ENCODE data around the gene ASB6. TPM values are rescaled to one million over a fixed set of nuclear protein-coding genes. Genes with fewer than 3 reads are reported as not detected.
"Not testable (repeated sequence)": the region's sequence is repeated elsewhere in the genome, so short reads cannot be mapped to it uniquely, and the experiment has no call there.

Gene ASB6
- total and polyA plus RNA-seq, 2 experiments from 2014 or later = 22.9 to 24.1 TPM

- no peaks in the 10 kb centered on the region for H3K9me2 ChIP-seq (ENCODE audit: insufficient read depth)
- H3K36me3 ChIP-seq (ENCODE audit: low read depth) = no peaks in the 10 kb centered on the region
- no peaks in the 10 kb centered on the region for H4K20me1 ChIP-seq (ENCODE audit: insufficient read depth)
- peaks cover 30% of the 10 kb centered on the region for H3K4me1 ChIP-seq (ENCODE audit: insufficient read depth)
- no peak for TF ChIP-seq EZH2 (IDR thresholded peaks at IDR 0.05; ENCODE audit: insufficient read depth, poor library complexity, severe bottlenecking)
- TF ChIP-seq EZH2phosphoT487 (IDR thresholded peaks at IDR 0.05; ENCODE audit: insufficient read depth, low read depth) = no peak
- peaks cover 29% of the 10 kb centered on the region for H3F3A ChIP-seq (ENCODE audit: insufficient read depth)
- peaks cover 49% of the 10 kb centered on the region for H3K79me2 ChIP-seq (ENCODE audit: insufficient read depth)
- peak overlapping the region; percentile 91 for H3K4me2 ChIP-seq (ENCODE audit: unreplicated experiment)
- H3K27ac ChIP-seq = peak overlapping the region; percentile 99
- no peak overlapping the region for H2AFZ ChIP-seq
- H3K9ac ChIP-seq = peak overlapping the region; percentile 94
- WGBS, 2 experiments (ENCODE audit: low coverage in 1 of 2, low lambda C conversion rate in 2 of 2, missing lambda C conversion rate in 2 of 2) = 0 to 1% methylated on average over 30 to 67 of the region's 88 CpGs
- peak; percentile 64 for DNase-seq
- no peaks in the 10 kb centered on the region for H3K27me3 ChIP-seq (replicated peaks; ENCODE audit: insufficient read depth)
- in situ Hi-C loops (cut with MboI) = no loop called here
- H3K9me3 ChIP-seq (ENCODE audit: low read depth) = no peaks in the 10 kb centered on the region
- H3K4me3 ChIP-seq = peak overlapping the region; percentile 82
Observed at GRCh38 chr9:129665814-129666520, 24.0 kb upstream of the ASB6 start.

- H3K9me3 ChIP-seq (ENCODE audit: low read depth) = no peaks in the 10 kb centered on the region
- peak within 1 kb of the TSS; percentile 99 for H3K27ac ChIP-seq
- peak; percentile 94 for DNase-seq
- no peaks in the 10 kb centered on the region for H3K9me2 ChIP-seq (ENCODE audit: insufficient read depth)
- in situ Hi-C loops (cut with MboI) = no loop called here
- H2AFZ ChIP-seq = peak within 1 kb of the TSS; percentile 72
- H3K27me3 ChIP-seq (replicated peaks; ENCODE audit: insufficient read depth) = no peaks in the 10 kb centered on the region
- no peaks in the 10 kb centered on the region for H3K36me3 ChIP-seq (ENCODE audit: low read depth)
- peaks cover 23% of the 10 kb centered on the region for H3F3A ChIP-seq (ENCODE audit: insufficient read depth)
- H4K20me1 ChIP-seq (ENCODE audit: insufficient read depth) = no peaks in the 10 kb centered on the region
- peaks cover 43% of the 10 kb centered on the region for H3K79me2 ChIP-seq (ENCODE audit: insufficient read depth)
- H3K4me1 ChIP-seq (ENCODE audit: insufficient read depth) = peaks cover 24% of the 10 kb centered on the region
- H3K4me2 ChIP-seq (ENCODE audit: unreplicated experiment) = peak within 1 kb of the TSS; percentile 91
- H3K4me3 ChIP-seq = peak within 1 kb of the TSS; percentile 82
- peak within 1 kb of the TSS; percentile 94 for H3K9ac ChIP-seq
- TF ChIP-seq EZH2 (IDR thresholded peaks at IDR 0.05; ENCODE audit: insufficient read depth, poor library complexity, severe bottlenecking) (no peak), EZH2phosphoT487 (IDR thresholded peaks at IDR 0.05; ENCODE audit: insufficient read depth, low read depth) (no peak)
- 1% methylated on average over 26 of the region's 37 CpGs; no CpG with 5 or more reads in 1 of the 2 experiments for WGBS, 2 experiments (ENCODE audit: low coverage in 1 of 2, low lambda C conversion rate in 2 of 2, missing lambda C conversion rate in 2 of 2)
Observed at GRCh38 chr9:129665389-129665775, 23.4 kb upstream of the ASB6 start, which contains the start of gene PRRX2. Gene PRRX2 (plus strand): TSS chr9:129665647. CDS start chr9:129665868, 221 bp downstream.

DNA sequence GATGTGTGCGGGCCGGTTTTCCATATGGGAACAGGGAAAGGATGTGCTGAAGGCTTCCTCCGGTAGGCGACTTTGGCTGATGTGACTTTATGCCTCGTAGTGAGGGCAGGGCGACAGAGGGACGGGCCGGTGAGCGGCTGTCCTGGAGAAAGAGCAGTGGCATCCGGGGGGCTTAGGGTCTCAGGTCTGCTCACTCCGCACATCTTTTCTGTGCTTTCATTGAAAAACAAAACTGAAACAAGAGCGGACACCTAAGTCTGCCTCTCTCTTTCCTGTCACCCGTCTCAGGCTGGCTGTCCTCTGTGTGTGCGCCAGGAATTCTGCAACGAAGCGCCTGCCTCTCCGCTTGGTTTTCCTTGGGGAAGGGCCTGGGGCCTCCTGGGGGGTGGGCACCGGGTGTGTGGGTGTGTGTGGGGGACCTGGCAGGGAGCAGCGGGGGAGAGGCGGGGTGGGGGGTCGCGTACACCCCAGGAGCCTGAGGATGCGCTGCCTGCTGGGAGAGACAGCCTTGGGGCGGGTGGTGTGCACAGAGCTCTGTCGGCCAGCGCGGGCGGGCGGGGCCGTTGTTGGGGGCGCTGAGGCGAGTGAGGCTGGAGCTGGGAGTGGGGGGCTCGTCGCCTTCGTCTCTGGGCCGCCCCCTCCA, 22.9 kb upstream of the ASB6 start:
- peak overlapping the region; percentile 80 for H3K4me2 ChIP-seq (ENCODE audit: unreplicated experiment)
- in situ Hi-C loops (cut with MboI) = no loop called here
- no peaks in the 10 kb centered on the region for H3K27me3 ChIP-seq (replicated peaks; ENCODE audit: insufficient read depth)

GRCh38 chr9:129662239-129662638, 20.3 kb upstream of the ASB6 start:
- H3K9ac ChIP-seq; DNase-seq; H3K4me3 ChIP-seq; H3K27ac ChIP-seq; H3K27me3 ChIP-seq (replicated peaks; ENCODE audit: insufficient read depth); H3K9me2 ChIP-seq (ENCODE audit: insufficient read depth); H3F3A ChIP-seq (ENCODE audit: insufficient read depth); H2AFZ ChIP-seq; in situ Hi-C loops (cut with MboI); H4K20me1 ChIP-seq (ENCODE audit: insufficient read depth); H3K9me3 ChIP-seq (ENCODE audit: low read depth); H3K4me2 ChIP-seq (ENCODE audit: unreplicated experiment); H3K36me3 ChIP-seq (ENCODE audit: low read depth); H3K4me1 ChIP-seq (ENCODE audit: insufficient read depth): not testable (repeated sequence)
- H3K79me2 ChIP-seq (ENCODE audit: insufficient read depth) = peaks cover 12% of the 10 kb centered on the region
- WGBS, 2 experiments (ENCODE audit: low coverage in 1 of 2, low lambda C conversion rate in 2 of 2, missing lambda C conversion rate in 2 of 2) = 78 to 85% methylated on average over 3 of the region's 3 CpGs

More for the DNA sequence above, 22.9 kb upstream of the ASB6 start:
- Histone ChIP-seq H3K9me2 (ENCODE audit: insufficient read depth) (no peaks in the 10 kb centered on the region), H3K4me1 (ENCODE audit: insufficient read depth) (peaks cover 19% of the 10 kb centered on the region), H3K9me3 (ENCODE audit: low read depth) (no peaks in the 10 kb centered on the region), H3K9ac (peak overlapping the region; percentile 94), H3K36me3 (ENCODE audit: low read depth) (no peaks in the 10 kb centered on the region), H3K79me2 (ENCODE audit: insufficient read depth) (peaks cover 38% of the 10 kb centered on the region), H3K4me3 (peak overlapping the region; percentile 82), H2AFZ (peak overlapping the region; percentile 72), H3F3A (ENCODE audit: insufficient read depth) (peaks cover 19% of the 10 kb centered on the region), H4K20me1 (ENCODE audit: insufficient read depth) (no peaks in the 10 kb centered on the region), H3K27ac (peak overlapping the region; percentile 99)
- DNase-seq = peak; percentile 74
- TF ChIP-seq EZH2phosphoT487 (IDR thresholded peaks at IDR 0.05; ENCODE audit: insufficient read depth, low read depth) = no peak
- TF ChIP-seq EZH2 (IDR thresholded peaks at IDR 0.05; ENCODE audit: insufficient read depth, poor library complexity, severe bottlenecking) = no peak
- WGBS, 2 experiments (ENCODE audit: low coverage in 1 of 2, low lambda C conversion rate in 2 of 2, missing lambda C conversion rate in 2 of 2) = 5 to 11% methylated on average over 18 to 36 of the region's 36 CpGs
